Panc1 (cell line): Measurements from ENCODE around the gene RORC.

ENCODE experiments used
- CTCF ChIP-seq: fragments of 450-650 bp; IDR thresholded peaks from 2 replicates; pipeline ENCODE4 v1.5.1; 2017; ENCODE audit warnings: mild to moderate bottlenecking
- TCF7L2 ChIP-seq: IDR thresholded peaks from 2 replicates; pipeline ENCODE4 v1.6.1; 2011; ENCODE audit warnings: mild to moderate bottlenecking, low read depth, low read length, inconsistent platforms

GRCh38 chr1:151783796-151784195 is 47.8 kb downstream of the RORC start:
- TF ChIP-seq TCF7L2 (no peak), CTCF (no peak)
